Activated CD8-positive, alpha-beta memory T cell treated with anti-CD3 and anti-CD28 coated beads, Interleukin-2, amount 10 ng/mL, durations not matched to agents 7 days and 5 days (primary cell): ENCODE measurements around the gene ING1. TPM values are rescaled to one million over a fixed set of nuclear protein-coding genes. Genes with fewer than 3 reads are reported as not detected.

ENCODE experiments used
- ATAC-seq: fragments of 150-1000 bp; cut with Tn5 transposase; one replicate; pipeline ENCODE4 v1.10.0; 2021; ENCODE audit warnings: moderate library complexity
- CTCF ChIA-PET: fragments of 350-600 bp; sonication (Branson Sonifier 250); formaldehyde crosslinking; loops from one replicate; lab custom pipeline; 2021; ENCODE audit warnings: antibody characterized with exemption; lab: Charles Lee
- DNase-seq: peaks from one replicate; pipeline ENCODE4 v3.0.0-alpha.2; 2020
- H3K27ac Mint-ChIP-seq: one replicate; pipeline ENCODE4 v1.8.0; 2021; ENCODE audit warnings: mild to moderate bottlenecking, mixed read lengths
- H3K27me3 Mint-ChIP-seq: one replicate; pipeline ENCODE4 v1.8.0; 2021; ENCODE audit warnings: mixed read lengths
- H3K36me3 Mint-ChIP-seq: one replicate; pipeline ENCODE4 v1.8.0; 2021; ENCODE audit warnings: mild to moderate bottlenecking, mixed read lengths
- H3K4me1 Mint-ChIP-seq: one replicate; pipeline ENCODE4 v1.8.0; 2021; ENCODE audit warnings: mixed read lengths
- H3K4me3 Mint-ChIP-seq: one replicate; pipeline ENCODE4 v1.8.0; 2021; ENCODE audit warnings: mild to moderate bottlenecking, moderate library complexity, mixed read lengths
- H3K9me3 Mint-ChIP-seq: one replicate; pipeline ENCODE4 v1.8.0; 2022; ENCODE audit warnings: low read depth, mixed read lengths
- total RNA-seq, 2 experiments: library from RNA; stranded (reverse); gene quantifications; one replicate each; pipeline ENCODE4 v1.2.3, GENCODE V29; 2021

The ING1 gene
- total RNA-seq, 2 experiments from 2014 or later, result 15.3 to 21.6 TPM

DNA sequence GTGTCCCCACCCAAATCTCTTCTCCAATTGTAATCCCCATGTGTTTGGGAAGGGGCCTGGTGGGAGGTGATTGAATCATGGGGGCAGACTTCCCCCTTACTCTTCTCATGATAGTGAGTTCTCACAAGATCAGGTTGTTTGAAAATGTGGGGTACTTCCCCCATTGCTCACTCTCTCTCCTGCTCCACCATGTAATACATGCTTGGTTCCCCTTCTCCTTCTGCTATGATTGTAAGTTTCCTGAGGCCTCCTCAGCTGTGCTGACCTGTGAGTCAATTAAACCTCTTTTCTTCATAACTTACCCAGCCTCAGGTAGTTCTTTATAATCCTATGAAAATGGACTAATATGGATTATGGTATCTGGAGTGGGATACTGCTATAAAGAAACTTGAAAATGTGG is 24.1 kb downstream of the ING1 start:
- Mint-ChIP-seq H3K36me3 (peaks cover 4% of the 10 kb centered on the region), H3K4me1 (no peaks in the 10 kb centered on the region), H3K9me3 (peaks cover 8% of the 10 kb centered on the region), H3K27me3 (no peaks in the 10 kb centered on the region), H3K27ac (no peak overlapping the region), H3K4me3 (no peak overlapping the region)
- CTCF ChIA-PET, result no interaction called here
- no peak for DNase-seq
- no peak for ATAC-seq

- H3K27ac Mint-ChIP-seq, result no peak overlapping the region
- H3K4me3 Mint-ChIP-seq, result no peak overlapping the region
- H3K36me3 Mint-ChIP-seq, result peaks cover 10% of the 10 kb centered on the region
- H3K4me1 Mint-ChIP-seq, result no peaks in the 10 kb centered on the region
- CTCF ChIA-PET, result no interaction called here
- H3K9me3 Mint-ChIP-seq, result peaks cover 11% of the 10 kb centered on the region
- H3K27me3 Mint-ChIP-seq, result no peaks in the 10 kb centered on the region
- no peak for ATAC-seq
- DNase-seq, result no peak
These were observed 30.2 kb downstream of the ING1 start for GRCh38 chr13:110743687-110744086.

DNA sequence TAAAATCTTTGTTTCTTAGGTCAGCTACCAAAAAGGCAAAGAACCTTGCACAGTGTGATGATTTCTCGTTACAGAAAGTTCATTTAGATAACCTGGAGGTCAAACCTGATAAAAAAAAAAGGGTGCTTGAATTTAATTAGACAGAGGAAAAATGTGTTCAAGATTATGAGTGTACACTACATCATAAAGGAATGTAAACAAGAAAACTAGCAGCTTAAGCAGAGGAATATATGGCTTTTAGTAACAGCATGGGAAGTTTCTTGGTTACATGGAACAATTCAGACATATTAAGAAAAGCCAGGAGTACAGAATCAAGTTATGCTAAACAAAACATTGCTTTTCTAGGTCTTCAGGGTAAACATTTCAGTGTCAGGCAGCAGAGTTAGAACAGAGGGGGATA is 32.9 kb downstream of the ING1 start:
- H3K27ac Mint-ChIP-seq, result no peak overlapping the region
- DNase-seq, result no peak
- no peaks in the 10 kb centered on the region for H3K4me1 Mint-ChIP-seq
- ATAC-seq, result no peak
- CTCF ChIA-PET, result interaction anchor here (0.7 kb wide), 1 partner anchor 356 kb away, joined by 3 read pairs; no protein-coding TSS in a partner anchor
- no peak overlapping the region for H3K4me3 Mint-ChIP-seq
- H3K9me3 Mint-ChIP-seq, result peaks cover 9% of the 10 kb centered on the region
- H3K36me3 Mint-ChIP-seq, result peaks cover 9% of the 10 kb centered on the region
- no peaks in the 10 kb centered on the region for H3K27me3 Mint-ChIP-seq

DNA sequence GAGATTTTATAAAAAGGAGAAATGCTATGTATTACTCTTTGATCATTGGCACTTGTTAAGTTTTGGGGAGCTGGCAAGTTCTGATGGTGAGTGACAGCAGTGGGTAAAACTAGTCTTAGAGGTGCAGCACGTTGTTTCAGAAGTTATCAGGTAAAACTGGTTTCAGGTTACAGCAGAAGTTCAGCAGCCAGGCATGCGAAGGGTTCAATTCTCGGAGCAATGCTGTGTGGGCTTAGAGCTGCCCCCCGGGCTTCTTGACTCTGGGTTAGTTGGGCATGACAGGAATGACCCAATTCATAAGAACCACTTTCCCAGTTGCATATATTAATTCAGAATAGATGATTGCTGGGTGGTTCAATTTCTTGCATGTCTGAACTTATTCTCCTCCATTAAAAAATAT is 34.8 kb downstream of the ING1 start:
- H3K36me3 Mint-ChIP-seq, result peaks cover 9% of the 10 kb centered on the region
- H3K27ac Mint-ChIP-seq, result no peak overlapping the region
- H3K4me3 Mint-ChIP-seq, result no peak overlapping the region
- CTCF ChIA-PET, result no interaction called here
- DNase-seq (no peak), ATAC-seq (no peak)
- H3K4me1 Mint-ChIP-seq, result no peaks in the 10 kb centered on the region
- H3K9me3 Mint-ChIP-seq, result peaks cover 9% of the 10 kb centered on the region
- H3K27me3 Mint-ChIP-seq, result no peaks in the 10 kb centered on the region

DNA sequence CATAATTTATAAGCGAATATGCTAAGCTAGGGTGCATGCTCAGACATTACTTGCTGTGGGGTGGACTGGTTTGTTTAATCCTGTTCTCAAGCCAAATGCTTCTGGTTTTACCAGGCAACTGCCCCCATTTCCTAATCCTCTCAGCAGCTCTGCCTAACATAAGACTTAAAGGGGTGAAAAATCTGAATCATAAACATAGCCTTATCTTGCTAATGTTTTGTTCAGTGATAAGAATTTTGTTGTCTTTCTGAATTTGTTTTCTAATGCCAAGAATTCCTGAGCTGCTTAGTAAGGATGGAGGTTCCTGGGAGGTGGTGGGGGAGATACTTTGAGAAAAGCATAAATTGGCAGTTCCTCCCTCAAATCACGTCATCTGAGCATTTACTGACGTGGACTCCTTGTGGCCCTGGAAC is 42.7 kb downstream of the ING1 start:
- Mint-ChIP-seq H3K27me3 (peaks cover 9% of the 10 kb centered on the region), H3K4me3 (no peak overlapping the region), H3K27ac (no peak overlapping the region), H3K36me3 (peaks cover 1% of the 10 kb centered on the region), H3K9me3 (no peaks in the 10 kb centered on the region), H3K4me1 (no peaks in the 10 kb centered on the region)
- ATAC-seq (no peak), DNase-seq (no peak)
- CTCF ChIA-PET, result no interaction called here

DNA sequence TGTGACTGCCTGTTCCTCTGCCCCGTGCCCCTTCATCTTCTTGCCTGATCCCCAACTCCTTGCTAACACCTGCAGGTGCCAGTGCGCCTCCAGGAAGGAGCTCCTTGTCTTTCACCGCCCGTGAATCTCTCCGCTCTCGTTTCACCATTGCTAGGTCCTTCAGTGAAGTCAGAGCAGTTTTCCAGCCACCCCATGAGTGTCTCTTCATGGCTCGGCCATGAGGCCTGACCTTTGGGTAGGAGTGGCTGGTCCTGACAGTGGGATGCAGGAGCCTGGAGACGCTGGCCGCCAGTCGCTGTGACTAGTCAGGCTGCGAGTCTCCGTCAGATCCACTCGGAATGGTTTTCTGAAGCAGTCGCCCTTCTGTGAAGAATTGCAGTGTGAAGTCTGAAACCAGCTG is 43.8 kb downstream of the ING1 start:
- CTCF ChIA-PET, result no interaction called here
- DNase-seq (no peak), ATAC-seq (no peak)
- H3K4me3 Mint-ChIP-seq, result no peak overlapping the region
- H3K9me3 Mint-ChIP-seq, result no peaks in the 10 kb centered on the region
- H3K27ac Mint-ChIP-seq, result no peak overlapping the region
- H3K36me3 Mint-ChIP-seq, result no peaks in the 10 kb centered on the region
- no peaks in the 10 kb centered on the region for H3K4me1 Mint-ChIP-seq
- peaks cover 9% of the 10 kb centered on the region for H3K27me3 Mint-ChIP-seq

DNA sequence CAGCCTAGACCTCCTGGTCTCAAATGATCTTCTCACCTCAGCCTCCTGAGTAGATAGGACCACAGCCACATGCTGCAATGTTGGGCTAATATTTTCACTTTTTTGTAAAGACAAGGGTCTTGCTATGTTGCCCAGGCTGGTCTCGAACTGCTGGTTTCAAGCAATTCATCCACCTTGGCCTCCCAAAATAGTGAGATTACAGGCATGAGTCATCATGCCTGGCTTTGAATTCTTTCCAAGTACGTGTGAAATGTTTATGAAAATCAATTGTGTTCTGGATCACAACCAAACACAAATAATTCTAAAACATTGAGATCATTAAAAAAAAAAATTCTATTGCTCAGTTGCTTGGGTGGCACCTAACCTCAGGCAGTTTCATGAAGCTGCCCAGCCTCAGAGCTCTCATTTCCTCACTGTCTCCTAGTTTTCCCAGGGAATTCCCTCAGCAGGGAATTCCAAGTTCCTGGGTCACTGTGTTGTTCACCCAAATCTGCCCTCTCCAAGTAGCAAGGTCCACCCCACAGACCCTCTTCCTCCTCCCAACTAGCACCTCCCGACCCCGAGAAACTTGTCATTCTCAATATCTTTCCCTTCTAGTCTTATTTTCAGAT is 44.8 kb downstream of the ING1 start:
- H3K27ac Mint-ChIP-seq, result no peak overlapping the region
- H3K4me1 Mint-ChIP-seq, result no peaks in the 10 kb centered on the region
- no peak overlapping the region for H3K4me3 Mint-ChIP-seq
- DNase-seq (no peak), ATAC-seq (no peak)
- H3K9me3 Mint-ChIP-seq, result peaks cover 3% of the 10 kb centered on the region
- H3K27me3 Mint-ChIP-seq, result peaks cover 9% of the 10 kb centered on the region
- no peaks in the 10 kb centered on the region for H3K36me3 Mint-ChIP-seq
- CTCF ChIA-PET, result no interaction called here

DNA sequence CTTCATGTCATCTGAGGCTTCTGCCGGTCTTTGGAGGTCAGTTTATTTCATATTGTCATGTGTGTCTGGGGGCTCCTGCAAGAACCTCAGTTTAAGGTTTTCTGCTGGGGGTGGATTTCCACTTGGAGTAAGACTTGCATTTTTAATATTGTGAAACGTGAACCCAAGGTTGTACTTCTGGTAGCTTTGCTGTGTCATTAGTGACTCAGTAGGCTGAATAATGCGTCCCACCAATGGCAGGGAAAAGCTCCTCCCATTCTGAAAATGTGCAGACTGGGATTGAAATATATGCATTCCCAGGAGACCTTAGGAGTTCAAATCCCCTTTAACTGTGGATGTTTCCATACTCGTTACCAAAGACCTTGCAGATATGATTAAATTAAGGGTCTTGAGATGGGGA is 46.2 kb downstream of the ING1 start:
- Mint-ChIP-seq H3K4me3 (no peak overlapping the region), H3K4me1 (no peaks in the 10 kb centered on the region), H3K27ac (no peak overlapping the region), H3K36me3 (no peaks in the 10 kb centered on the region), H3K9me3 (peaks cover 3% of the 10 kb centered on the region), H3K27me3 (peaks cover 9% of the 10 kb centered on the region)
- CTCF ChIA-PET, result no interaction called here
- DNase-seq (no peak), ATAC-seq (no peak)

GRCh38 chr13:110760611-110761010 is 47.1 kb downstream of the ING1 start:
- Mint-ChIP-seq H3K4me3 (no peak overlapping the region), H3K4me1 (no peaks in the 10 kb centered on the region), H3K9me3 (peaks cover 3% of the 10 kb centered on the region), H3K27me3 (peaks cover 10% of the 10 kb centered on the region), H3K27ac (no peak overlapping the region), H3K36me3 (no peaks in the 10 kb centered on the region)
- DNase-seq, result no peak
- CTCF ChIA-PET, result no interaction called here
- no peak for ATAC-seq

- no peak for DNase-seq
- Mint-ChIP-seq H3K27me3 (peaks cover 22% of the 10 kb centered on the region), H3K36me3 (no peaks in the 10 kb centered on the region), H3K4me1 (peaks cover 2% of the 10 kb centered on the region), H3K9me3 (peaks cover 3% of the 10 kb centered on the region), H3K4me3 (no peak overlapping the region), H3K27ac (no peak overlapping the region)
- no peak for ATAC-seq
- CTCF ChIA-PET, result no interaction called here
These were observed 53.4 kb downstream of the ING1 start for GRCh38 chr13:110766671-110767430.

- Mint-ChIP-seq H3K4me3 (no peak overlapping the region), H3K4me1 (peaks cover 2% of the 10 kb centered on the region), H3K9me3 (peaks cover 3% of the 10 kb centered on the region), H3K27me3 (peaks cover 24% of the 10 kb centered on the region), H3K36me3 (no peaks in the 10 kb centered on the region), H3K27ac (no peak overlapping the region)
- CTCF ChIA-PET, result no interaction called here
- ATAC-seq, result no peak
- no peak for DNase-seq
These were observed 54.0 kb downstream of the ING1 start for GRCh38 chr13:110767476-110767875.

DNA sequence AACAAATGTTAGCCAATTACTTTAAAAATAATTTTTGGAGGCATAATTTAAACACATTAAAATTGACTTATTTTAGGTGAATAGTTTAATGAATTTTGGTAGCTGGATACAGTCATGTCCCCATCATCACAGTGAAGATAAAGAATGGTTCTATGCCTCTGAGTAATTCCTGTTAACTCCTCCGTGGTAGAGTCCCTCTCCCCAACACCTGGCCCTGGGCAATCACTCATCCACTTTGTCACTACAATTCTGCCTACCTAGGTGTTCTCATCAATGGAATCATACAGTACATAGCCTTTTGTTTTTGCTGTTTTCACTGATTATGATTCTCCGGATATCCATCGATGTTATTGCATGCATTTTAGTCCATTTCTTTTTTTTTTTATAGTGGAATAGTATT is 55.6 kb downstream of the ING1 start:
- CTCF ChIA-PET, result no interaction called here
- Mint-ChIP-seq H3K9me3 (no peaks in the 10 kb centered on the region), H3K4me1 (peaks cover 2% of the 10 kb centered on the region), H3K4me3 (no peak overlapping the region), H3K27me3 (peaks cover 35% of the 10 kb centered on the region), H3K27ac (no peak overlapping the region), H3K36me3 (no peaks in the 10 kb centered on the region)
- DNase-seq, result no peak
- no peak for ATAC-seq

- CTCF ChIA-PET, result interaction anchor here (1.0 kb wide), 1 partner anchor 15 kb away, joined by 3 read pairs; no protein-coding TSS in a partner anchor
- Mint-ChIP-seq H3K4me3 (no peak overlapping the region), H3K36me3 (no peaks in the 10 kb centered on the region), H3K9me3 (no peaks in the 10 kb centered on the region), H3K27me3 (peaks cover 43% of the 10 kb centered on the region), H3K27ac (no peak overlapping the region), H3K4me1 (peaks cover 6% of the 10 kb centered on the region)
- ATAC-seq, result no peak
- DNase-seq, result no peak
These were observed 57.2 kb downstream of the ING1 start for GRCh38 chr13:110770678-110771077.

DNA sequence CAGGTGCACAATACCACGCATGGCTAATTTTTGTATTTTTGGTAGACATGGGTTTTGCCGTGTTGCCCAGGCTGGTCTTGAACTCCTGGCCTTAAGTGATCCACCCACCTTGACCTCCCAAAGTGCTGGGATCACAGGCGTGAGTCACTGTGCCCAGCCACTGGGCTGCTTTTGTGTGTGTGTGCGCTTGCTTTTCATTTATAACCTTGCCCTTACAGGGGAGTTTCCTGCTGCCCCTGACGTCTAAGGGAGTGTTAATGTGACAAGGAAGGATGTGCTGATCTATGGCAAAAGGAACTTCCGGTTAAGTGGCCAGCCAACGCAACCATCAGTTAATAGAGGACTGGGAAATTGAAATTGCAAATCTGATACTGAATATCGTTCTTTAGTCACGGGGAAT is 57.7 kb downstream of the ING1 start:
- no peak overlapping the region for H3K27ac Mint-ChIP-seq
- CTCF ChIA-PET, result no interaction called here
- H3K4me1 Mint-ChIP-seq, result peaks cover 6% of the 10 kb centered on the region
- no peaks in the 10 kb centered on the region for H3K36me3 Mint-ChIP-seq
- H3K27me3 Mint-ChIP-seq, result peaks cover 39% of the 10 kb centered on the region
- no peaks in the 10 kb centered on the region for H3K9me3 Mint-ChIP-seq
- DNase-seq (no peak), ATAC-seq (no peak)
- H3K4me3 Mint-ChIP-seq, result no peak overlapping the region
